Peyer's patch (tissue), 4 donors: ENCODE measurements around the gene ADAMTS2.

Experiments
- POLR2A ChIP-seq, 2 donors: fragments of 450-650 bp; IDR thresholded peaks; one replicate each; pipeline ENCODE4 v1.5.1; 2017; ENCODE audit warnings: antibody characterized with exemption in 2 of 2, mild to moderate bottlenecking in 2 of 2, moderate library complexity in 2 of 2
- TF ChIP-seq, protein P1 (sequence below), 6 experiments: fragments of 450-650 bp in 4 of 6; fragments of 200-600 bp in 2 of 6; sonication (generic) in 1 of 6; IDR thresholded peaks; one replicate each; pipeline ENCODE4 v1.5.1; 2017 to 2019; ENCODE audit warnings: antibody characterized with exemption in 6 of 6, mild to moderate bottlenecking in 3 of 6, moderate library complexity in 1 of 6

GRCh38 chr5:179385914-179386313, 40.7 kb upstream of the ADAMTS2 start:
- TF ChIP-seq, protein P1, sequence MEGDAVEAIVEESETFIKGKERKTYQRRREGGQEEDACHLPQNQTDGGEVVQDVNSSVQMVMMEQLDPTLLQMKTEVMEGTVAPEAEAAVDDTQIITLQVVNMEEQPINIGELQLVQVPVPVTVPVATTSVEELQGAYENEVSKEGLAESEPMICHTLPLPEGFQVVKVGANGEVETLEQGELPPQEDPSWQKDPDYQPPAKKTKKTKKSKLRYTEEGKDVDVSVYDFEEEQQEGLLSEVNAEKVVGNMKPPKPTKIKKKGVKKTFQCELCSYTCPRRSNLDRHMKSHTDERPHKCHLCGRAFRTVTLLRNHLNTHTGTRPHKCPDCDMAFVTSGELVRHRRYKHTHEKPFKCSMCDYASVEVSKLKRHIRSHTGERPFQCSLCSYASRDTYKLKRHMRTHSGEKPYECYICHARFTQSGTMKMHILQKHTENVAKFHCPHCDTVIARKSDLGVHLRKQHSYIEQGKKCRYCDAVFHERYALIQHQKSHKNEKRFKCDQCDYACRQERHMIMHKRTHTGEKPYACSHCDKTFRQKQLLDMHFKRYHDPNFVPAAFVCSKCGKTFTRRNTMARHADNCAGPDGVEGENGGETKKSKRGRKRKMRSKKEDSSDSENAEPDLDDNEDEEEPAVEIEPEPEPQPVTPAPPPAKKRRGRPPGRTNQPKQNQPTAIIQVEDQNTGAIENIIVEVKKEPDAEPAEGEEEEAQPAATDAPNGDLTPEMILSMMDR (IDR thresholded peaks at IDR 0.05) = no peak
- no peak for TF ChIP-seq POLR2A (IDR thresholded peaks at IDR 0.05)
